ENCODE results near the gene ITPR1.

Gene ITPR1

DNA sequence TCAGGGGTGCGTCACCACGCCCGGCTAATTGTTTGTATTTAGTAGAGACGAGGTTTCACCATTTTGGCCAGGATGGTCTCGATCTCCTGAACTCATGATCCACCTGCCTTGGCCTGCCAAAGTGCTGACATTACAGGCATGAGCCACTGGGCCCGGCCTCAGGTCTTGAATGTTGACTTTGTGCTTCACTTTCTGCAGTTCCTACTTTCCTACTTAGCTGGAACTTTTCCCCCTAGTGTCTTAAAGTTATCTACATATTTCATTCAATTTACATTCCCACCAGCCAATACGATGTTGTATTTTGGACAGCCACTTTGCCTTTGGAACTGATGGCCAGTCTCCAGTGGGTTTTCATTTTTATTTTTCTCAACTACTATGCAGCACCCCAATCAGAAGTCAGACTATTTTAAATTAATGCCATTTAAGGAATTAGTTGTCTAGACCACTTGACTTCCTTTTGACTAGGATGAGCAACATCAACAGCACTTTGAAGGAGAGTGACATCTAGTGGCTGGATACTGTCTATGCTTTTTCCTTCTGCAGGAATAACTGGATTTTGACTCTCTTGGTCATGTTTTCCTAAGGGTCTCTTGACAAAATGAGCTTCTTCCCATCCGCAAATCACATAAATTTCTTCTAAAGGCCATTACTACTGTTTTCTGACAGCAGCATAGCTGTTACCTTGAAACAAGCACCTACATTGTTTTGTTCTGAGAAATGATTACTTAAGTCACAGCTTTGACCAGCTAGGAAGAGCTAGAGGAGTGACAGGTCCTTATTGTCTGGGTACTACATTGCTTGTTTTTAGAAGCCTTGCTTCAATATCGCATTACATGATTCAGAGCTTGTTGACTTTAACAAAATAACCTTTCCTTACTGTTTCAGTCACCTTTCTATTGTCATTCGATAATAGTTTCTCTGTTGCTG lies 140.2 kb downstream of the ITPR1 start:
- H3K4me3 ChIP-seq (ENCODE audit: low read depth, low read length), result no peak overlapping the region

DNA sequence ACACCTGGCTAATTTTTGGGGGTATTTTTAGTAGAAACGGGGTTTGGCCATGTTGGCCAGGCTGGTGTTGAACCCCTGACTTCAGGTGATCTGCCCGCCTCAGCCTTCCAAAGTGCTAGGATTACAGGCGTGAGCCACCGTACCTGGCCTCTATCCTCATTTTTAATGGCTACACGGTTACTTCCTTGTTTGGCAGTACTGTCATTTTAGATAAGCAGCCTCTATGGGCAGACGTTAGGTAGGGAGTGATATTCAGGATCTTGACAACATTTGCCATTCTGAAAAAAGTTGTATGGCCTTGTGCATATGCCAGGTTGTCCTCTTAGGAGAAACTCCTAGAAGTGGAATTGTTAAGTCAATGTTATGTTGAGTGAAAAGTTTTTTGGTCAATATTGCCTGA lies 141.7 kb downstream of the ITPR1 start:
- no peak overlapping the region for H3K4me3 ChIP-seq (ENCODE audit: low read depth, low read length)

DNA sequence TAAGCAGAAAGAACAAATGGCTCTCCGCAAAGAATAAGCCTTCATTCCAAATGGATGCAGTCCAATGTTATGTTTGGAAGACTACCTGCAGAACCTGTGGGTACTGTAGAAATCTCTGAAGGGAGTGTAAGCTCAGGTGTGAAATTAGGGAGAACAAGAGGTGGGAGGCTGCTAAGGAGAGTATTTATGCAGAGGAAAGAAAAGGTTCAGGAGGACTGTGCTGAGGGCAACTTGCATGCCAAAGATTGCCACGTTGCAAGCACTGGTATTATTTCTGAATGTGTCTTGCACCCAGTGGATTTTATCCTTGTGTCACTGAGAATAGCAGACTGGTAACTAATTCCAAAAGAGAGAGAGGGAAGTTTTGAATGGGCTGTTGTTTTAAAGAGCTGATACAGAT lies 144.1 kb downstream of the ITPR1 start:
- H3K4me3 ChIP-seq (ENCODE audit: low read depth, low read length), result no peak overlapping the region

DNA sequence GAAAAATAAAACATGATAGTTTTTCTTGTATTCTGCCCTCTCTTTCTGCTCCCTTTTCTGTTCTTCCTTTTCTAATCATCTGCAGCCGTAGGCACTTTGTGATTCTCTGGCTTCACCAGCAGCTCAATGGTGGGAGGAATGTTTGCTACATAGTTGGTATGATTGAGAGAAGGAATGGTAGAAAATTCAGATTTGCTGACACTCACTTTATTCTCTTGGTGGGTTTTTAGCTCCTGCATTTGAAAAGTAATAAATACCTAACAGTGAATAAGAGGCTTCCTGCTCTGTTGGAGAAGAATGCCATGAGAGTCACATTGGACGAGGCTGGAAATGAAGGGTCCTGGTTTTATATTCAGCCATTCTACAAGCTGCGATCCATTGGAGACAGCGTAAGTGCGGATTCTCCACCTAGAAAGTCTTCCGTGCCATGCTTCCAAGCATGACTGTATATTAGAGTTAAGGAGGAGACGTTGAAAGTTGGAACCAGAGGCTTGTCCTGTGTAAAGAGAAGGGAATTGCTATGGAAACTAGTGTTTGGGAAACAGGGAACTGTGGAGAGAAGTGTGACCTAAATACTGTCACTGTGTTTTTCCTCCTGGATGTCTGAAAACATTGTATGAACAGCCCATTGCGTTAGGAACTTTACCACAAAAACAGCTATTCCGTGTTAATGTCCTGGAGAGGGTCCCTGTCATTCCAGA lies 148.9 kb downstream of the ITPR1 start:
- H3K4me3 ChIP-seq (ENCODE audit: low read depth, low read length), result no peak overlapping the region

DNA sequence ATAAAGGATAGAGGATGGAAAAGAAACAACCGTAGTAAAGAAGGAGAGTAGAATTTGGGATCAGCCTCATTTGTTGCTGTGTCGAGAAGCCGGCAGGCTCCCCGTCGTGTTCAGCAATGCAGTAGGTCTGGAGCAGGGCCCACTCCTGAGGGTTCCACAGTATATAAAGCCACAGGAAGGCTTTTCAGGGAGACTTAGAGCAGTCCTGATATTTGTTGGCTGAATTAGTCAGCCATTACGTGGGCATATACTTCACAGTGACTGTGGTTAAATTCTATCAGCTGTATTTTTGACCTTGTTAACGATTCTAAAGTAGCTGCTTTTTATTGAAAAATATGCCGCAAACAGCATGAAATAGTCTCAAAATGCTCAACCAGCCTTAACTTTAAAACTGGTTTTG lies 149.5 kb downstream of the ITPR1 start:
- no peak overlapping the region for H3K4me3 ChIP-seq (ENCODE audit: low read depth, low read length)

DNA sequence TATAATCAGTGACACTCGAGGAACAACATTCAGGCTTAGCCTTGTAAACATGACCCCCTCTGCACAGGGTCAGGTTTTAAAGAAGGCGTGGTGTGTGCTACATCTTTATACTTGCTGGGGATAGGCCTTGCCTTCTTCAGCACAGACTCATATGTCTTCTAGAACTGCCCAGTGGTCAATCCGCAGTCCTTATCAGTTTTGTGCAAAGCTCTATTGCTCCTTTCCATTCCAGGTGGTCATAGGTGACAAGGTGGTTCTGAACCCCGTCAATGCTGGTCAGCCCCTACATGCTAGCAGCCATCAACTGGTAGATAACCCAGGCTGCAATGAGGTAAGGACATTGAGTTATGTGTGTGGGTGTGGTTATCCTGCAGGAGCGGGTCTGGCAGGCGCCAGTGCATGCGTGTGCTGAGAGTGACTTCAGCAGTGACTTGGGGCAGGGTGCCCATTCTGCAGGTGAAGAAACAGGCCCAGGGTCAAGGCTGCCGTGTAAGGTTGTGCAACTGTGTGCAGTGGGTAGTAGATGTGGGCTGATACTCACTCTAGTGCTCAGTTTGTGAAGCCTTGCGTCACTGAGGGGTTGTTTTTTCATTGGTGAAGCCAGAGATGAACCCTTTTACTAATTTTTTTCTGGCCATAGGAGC lies 150.9 kb downstream of the ITPR1 start:
- H3K4me3 ChIP-seq (ENCODE audit: low read depth, low read length), result no peak overlapping the region

DNA sequence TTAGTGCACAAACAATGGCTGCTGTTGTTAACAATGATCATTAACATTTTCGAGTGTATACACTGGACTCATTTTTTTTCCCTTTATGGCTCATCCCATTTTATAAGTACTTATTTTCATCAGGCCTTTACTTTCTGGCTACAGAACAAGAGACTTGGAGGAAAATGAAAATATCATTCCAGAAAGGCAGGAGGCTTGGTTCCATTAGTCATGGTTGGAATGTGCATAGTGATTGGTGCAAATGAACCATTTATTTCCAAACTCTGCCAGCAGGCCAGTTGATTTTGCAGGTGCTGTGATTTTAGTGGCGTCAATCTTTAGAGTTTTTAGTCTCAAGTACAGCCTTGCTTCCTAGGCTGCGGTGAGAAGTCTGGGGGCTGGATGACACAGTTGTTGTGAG lies 151.8 kb downstream of the ITPR1 start:
- no peak overlapping the region for H3K4me3 ChIP-seq (ENCODE audit: low read depth, low read length)

DNA sequence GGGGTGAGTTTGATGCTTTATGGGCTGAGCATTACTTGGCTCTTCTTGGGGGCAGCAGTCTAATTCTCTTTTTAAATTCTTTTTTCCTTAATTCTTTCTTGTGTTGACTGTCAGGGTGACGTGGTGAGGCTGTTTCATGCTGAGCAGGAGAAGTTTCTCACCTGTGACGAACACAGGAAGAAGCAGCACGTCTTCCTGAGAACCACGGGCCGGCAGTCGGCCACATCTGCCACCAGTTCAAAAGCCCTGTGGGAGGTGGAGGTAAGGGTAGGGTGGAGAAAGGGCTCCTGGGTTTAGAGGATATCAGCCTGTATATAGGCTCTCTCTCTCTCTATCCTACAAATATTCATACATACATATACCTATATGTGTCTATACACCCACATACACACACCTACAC lies 152.3 kb downstream of the ITPR1 start:
- H3K4me3 ChIP-seq (ENCODE audit: low read depth, low read length), result no peak overlapping the region

DNA sequence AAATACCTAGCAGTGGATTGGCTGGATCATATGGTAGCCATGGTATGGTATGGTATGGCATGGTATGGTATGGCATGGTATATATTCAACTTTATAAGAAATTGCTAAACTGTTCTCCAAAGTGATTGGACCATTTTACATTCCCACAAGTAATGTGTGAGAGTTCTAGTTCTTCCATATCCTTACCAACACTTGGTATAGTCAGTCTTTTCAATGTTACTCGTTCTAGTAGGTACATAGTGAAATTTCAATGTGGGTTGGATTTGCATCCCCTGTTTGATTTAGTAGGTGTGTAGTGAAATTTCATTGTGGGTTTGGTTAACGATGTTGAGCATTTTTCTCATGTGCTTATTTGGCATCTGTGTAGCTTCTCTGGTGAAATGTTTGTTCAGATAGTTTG lies 154.3 kb downstream of the ITPR1 start:
- no peak overlapping the region for H3K4me3 ChIP-seq (ENCODE audit: low read depth, low read length)

DNA sequence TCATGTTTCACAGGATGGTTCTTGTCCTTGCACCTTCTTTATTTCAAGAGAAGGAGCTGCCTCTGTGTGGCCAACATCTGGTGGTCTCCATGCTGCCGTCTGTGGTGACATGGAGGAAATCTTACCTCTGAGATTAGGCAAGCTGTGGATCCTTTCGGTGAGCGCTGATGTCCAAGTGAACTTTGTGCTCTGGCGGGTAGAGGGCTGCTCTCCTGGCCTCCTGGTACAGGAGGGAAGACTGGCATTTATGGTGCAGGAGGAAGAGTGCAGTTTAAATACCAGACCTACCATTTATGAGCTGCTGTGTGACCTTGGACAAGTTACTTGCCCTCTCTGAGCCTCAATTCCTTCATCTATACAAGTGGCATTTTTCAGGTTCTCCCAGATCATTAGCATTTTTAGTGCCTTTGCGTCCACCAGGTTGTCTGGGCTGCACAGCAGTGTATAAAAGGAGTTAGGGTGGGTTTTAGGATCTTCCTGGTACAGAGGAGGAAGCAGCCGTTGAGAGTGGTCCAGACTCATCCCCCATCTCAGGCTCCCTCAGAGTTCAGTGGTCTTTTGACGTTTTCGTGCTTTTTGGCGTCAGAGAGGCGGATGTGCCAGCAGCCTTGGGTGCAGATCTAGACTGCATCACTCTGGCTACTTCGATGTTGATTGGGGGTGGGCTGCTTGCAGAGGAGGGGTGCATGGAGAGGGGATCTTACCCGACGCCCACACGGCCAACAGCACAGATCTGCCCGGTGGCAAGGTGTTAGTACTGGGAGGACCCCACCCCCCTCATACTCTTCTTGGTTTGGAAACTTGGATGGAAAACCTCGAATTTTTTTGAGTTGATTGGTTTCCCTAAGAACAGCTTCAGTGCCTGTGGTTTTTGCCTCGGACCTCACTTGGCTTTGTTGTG lies 162.2 kb downstream of the ITPR1 start:
- no peak overlapping the region for H3K4me3 ChIP-seq (ENCODE audit: low read depth, low read length)

DNA sequence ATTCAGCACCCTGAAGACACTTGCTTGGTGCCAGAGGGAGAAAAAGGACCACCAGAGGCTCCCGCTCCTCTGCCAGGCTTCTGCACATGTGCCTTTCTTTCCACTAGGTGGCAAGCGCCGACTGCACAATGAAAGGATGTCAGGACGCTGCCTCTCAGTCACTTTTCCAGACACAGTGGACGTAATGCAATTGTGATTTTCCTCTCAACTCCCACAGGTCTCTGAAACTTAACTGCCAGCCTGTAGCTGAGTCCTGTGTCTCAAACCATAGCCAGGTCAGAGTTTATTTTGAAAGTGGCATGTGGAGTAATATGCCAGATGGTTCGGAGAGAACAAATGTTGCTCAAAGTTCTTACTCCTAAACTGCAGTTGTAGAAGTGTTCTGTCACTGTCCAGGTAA lies 162.9 kb downstream of the ITPR1 start:
- no peak overlapping the region for H3K4me3 ChIP-seq (ENCODE audit: low read depth, low read length)

DNA sequence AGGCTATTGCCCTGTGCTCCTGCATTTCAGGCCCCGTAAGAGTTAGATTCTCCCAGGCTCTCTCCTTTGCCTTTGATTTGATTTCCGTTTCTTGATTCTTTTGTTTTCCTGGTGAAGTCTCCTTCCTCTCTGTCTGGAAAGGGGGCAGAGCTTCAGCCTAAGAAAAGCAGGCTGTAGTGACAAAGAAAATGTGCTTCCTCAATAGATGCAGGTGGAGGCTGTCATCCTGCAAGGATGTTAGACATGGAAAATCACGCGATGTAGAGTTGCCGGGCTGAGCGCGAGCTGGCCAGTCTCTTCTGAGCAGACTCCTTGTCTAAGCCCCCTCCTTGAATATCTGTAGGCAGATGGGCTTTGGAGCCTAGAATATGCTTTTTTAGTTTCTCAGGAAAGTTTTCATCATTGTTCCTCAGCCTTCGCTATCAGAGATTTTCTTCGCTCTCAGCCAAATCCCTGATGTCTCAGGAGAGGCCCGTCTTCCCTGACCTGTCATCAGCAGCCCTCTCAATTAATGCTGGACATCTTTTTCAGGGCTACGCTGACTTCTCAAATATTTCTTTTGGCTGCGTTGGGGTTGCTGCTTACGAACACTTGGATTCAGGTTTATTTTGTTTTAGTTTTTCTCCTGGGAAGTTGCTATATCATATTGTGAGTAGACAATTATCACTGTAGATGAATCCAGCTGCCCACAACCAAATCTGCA lies 163.6 kb downstream of the ITPR1 start:
- H3K4me3 ChIP-seq (ENCODE audit: low read depth, low read length), result no peak overlapping the region

DNA sequence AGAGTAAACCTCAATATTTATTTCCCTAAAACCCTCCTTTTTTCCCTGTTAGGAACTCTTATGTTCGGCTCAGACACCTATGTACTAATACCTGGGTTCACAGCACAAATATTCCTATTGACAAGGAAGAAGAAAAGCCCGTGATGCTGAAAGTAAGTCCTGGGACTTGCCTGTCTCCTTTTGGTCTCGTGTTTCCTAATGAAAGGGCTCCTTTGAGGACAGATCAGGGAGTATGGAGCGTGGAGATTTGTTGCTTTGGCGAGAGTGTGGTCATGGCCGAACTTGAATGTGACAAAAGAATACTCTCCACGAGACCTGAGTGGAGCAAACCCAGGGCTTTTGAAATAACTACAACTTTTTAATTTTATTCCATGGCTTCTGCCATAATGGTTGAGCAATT lies 167.8 kb downstream of the ITPR1 start:
- no peak overlapping the region for H3K4me3 ChIP-seq (ENCODE audit: low read depth, low read length)

DNA sequence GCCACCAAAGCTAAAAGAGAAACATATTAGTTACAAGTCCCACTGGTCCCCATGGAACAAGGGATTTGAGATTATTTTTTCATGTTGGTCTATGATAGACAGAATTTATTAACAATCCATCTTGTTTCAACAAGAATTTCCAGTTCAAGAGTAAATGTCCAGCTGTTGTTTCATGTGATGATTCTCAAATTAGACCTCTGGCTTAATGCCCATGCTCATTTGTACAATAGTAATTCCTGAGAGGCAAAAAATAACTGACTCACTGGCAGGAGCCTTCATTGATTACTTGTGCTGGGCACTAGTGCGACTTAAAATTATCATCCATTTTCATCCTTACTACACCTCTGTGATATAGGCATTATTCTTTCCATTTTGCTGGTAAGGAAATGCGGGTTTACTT lies 171.3 kb downstream of the ITPR1 start:
- no peak overlapping the region for H3K4me3 ChIP-seq (ENCODE audit: low read depth, low read length)

DNA sequence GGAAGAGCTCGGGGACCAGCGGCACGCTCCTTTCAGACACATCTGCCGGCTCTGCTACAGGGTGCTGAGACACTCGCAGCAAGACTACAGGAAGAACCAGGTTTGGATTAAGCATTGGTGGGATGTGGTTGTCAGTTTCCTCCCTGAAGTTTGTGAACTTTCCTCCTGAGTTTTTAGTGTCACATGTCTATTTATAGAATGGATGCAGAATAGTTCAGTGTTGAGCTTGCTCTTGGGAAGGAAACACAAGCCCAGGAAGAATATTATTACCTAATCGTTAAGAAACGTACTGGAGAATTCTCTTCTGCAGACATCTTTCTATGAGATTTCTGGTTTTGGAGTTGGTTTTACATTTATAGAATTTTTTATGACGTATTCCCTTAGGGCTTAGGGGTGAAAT lies 172.0 kb downstream of the ITPR1 start:
- H3K4me3 ChIP-seq (ENCODE audit: low read depth, low read length), result no peak overlapping the region

DNA sequence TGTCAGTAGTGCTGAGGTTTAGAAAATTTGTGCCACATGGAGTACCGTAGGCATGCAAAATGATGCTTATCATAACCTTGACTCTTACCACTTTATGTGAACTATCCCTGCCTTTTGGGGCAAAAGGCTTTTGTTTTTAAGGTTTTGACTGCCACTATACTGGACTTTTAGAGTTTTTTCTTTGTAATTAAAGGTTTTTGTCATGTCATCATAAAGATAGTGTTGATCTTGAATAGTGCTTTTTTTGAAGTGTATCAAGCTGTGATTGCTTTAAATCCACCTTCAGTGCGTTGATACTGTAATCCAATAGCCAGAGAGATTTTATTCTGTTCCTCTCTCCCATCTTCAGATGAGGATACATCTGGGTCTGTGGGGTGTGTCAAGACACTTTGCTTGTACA lies 172.9 kb downstream of the ITPR1 start:
- H3K4me3 ChIP-seq (ENCODE audit: low read depth, low read length), result no peak overlapping the region

DNA sequence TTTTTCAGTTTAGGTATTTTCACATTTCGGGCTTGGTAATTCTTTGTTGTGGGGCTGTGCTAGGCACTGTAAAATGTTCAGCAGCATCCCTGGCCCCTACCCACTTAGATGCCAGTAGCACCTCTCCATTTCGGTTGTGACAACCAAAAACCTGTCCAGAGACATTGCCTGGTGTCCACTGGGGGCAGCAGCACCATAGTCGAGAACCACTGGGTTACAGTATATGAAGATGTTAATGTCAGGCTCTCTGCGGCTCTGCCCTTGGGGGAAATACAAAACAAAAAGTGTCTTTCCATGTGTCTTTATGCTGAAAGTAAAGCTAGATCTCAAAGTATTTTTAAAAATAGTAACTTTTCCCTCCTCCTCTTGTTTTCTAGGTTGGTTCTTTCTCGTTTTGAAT lies 177.2 kb downstream of the ITPR1 start:
- no peak overlapping the region for H3K4me3 ChIP-seq (ENCODE audit: low read depth, low read length)

DNA sequence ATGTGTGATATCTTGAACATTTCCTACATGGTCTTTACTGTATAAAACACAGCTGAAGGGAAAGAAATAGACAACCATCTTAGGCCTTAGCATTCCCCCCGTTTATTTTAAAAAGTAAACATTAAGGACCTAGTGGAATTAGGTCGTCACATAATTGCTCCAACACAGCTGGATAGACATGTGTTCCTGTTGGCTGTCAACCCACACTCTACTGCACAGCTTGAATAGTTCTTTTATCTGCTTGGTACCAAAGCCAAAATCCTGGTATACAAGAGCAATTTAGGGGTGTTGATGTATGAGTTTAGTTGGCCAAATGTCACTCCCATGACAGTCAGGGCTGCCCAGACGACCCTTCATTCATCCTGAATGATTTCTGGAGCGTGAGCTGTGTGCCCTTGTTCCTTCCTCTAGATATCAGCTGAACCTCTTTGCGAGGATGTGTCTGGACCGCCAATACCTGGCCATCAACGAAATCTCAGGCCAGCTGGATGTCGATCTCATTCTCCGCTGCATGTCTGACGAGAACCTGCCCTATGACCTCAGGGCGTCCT lies 179.7 kb downstream of the ITPR1 start:
- H3K4me3 ChIP-seq (ENCODE audit: low read depth, low read length), result no peak overlapping the region

DNA sequence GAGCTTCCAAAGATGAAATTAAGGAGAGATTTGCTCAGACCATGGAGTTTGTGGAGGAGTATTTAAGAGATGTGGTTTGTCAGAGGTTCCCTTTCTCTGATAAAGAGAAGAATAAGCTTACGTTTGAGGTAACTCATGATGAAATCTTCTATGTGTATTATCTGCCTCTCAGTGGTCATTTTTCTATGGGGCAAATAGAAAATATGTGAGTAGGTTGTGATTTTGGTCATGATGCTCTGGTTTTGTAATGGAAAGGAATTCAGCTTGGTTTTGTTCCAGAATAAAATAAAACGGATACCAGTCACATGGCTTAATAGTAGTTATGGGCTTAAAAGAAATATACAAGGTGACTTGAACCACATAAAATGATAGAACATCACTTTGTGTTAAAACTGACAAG lies 181.1 kb downstream of the ITPR1 start:
- H3K4me3 ChIP-seq (ENCODE audit: low read depth, low read length), result no peak overlapping the region

DNA sequence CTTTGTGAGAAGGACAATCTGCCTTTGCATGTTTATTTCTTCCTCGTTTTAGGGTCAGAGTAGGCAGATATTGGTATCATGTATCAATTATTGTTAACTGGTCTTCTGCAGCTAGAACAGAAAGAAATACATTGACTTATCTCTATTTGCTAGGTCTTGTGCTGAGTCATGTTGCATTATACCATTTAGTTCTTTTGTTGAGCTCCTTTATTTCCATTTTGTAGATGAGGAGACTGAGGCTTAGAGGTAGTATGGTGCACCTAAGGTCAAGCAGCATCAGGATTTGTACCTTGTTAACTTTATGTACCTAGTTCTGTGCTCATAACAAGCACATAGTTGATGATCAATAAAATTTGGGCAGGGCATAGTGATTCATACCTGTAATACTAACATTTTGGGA lies 182.6 kb downstream of the ITPR1 start:
- H3K4me3 ChIP-seq (ENCODE audit: low read depth, low read length), result no peak overlapping the region
